GM12875 (cell line): ENCODE data around the gene CRYGA.

Experiments
- H3K4me3 ChIP-seq: one replicate; pipeline ENCODE4 v1.5.1; 2011; ENCODE audit warnings: low read depth, low read length, control low read depth
- CTCF ChIP-seq: IDR thresholded peaks from 2 replicates; pipeline ENCODE4 v1.5.1; 2011; ENCODE audit warnings: low read depth, mild to moderate bottlenecking, control low read depth, inconsistent platforms, low read length, moderate library complexity, borderline replicate concordance; ENCODE audit not compliant: insufficient read depth

CRYGA gene

GRCh38 chr2:208135794-208136715 lies 27.3 kb downstream of the CRYGA start:
- no peak for TF ChIP-seq CTCF
- no peak overlapping the region for H3K4me3 ChIP-seq

DNA sequence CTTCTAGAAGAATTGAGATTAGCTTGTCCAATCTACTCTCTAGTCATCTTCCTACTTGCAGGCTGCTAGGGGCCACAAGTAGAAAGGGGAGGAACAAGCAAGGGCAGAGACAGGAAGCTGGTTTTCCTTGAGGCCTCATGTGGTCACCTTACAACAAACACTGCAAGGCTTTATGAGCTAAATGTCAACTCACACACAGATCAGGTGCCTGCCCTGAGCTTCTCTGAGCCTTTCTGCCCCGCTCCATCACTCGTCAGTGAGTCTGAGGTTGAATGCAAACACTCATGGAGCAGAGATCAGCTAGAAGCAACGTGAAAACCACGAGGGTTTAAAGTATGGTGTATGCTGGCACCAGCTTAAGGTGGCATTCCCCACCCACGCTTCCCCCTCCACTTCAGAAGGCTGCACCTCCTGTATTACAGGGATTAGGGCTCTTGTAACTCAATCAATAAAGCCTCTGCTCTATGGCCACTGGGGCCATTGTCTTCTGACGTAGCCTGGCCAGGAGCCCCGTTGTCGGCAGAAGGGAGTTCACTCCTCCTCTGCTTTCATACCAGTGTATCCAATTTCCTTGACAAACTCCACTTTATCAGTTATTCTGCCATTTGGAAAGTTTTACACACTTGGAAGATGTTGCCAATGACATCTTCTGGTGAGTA lies 28.3 kb downstream of the CRYGA start:
- H3K4me3 ChIP-seq: no peak overlapping the region
- no peak for TF ChIP-seq CTCF

DNA sequence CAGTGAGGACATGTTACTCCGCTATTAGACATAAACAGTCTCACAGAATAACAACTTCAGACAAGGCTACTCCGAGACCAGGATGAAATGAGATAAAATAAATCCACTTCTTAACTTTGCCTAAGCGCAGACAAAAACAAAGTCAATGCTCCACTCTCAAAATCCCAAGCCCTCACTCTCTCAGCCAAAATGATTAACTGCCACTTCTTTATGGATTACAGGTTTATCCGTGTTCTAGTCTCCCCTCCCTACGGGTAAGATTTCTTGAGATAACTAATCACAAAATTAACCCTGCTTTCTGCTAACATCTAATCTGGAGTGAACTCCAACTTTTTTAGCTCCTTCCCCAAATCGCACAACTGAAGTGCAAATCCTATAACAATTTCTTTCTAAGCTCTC lies 32.7 kb downstream of the CRYGA start:
- no peak for TF ChIP-seq CTCF
- no peak overlapping the region for H3K4me3 ChIP-seq

DNA sequence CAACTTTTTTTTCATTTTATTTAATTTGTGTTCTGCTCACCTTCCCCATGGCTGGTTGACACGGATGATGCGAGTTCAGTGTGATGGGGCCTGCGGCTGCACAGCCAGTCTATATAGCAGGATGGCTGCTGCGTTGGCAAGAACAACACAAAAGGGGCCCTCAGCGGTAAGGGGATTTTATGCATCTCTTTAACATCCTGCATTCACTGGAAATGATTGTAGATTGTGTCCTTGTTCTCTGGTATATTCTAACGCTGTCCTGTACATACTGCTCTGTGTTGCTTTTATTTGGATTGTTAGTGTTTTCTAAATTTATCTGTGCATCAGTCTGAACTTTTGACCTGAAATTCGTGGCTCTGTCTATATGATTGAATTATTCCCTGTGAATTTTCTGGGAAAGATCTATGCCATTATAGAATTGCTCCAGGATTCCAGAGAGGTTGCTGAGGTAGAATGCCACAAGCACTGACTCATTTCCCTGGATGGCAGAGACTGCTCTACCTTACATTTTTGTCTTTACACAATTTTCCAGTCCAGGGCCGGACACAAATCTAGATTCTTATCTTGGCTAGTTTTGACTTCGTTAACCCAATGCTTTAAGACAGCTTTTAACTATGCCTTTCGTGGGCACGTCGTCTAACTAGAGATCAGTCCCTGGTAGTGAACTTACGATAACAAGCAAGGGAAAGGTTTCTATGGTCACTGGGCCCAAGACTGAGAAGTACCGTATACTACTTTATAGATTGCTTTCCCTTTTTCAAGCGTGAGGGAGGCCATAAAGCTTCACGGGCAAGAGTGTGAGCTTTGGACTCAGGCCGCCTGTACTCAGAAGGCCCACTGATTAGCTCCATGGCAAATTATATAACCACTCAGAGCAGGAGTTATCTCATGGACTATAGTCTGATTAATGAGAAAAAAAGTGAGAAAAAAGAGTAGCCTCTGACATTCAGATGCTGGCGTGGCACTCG lies 33.4 kb downstream of the CRYGA start, which contains the start of gene CRYGC:
TSS of gene CRYGC (minus strand) at position 85 of the 968 bp plus-strand sequence. CDS start at position 49, 36 bp downstream.
- no peak within 1 kb of the TSS for H3K4me3 ChIP-seq
- no peak for TF ChIP-seq CTCF

DNA sequence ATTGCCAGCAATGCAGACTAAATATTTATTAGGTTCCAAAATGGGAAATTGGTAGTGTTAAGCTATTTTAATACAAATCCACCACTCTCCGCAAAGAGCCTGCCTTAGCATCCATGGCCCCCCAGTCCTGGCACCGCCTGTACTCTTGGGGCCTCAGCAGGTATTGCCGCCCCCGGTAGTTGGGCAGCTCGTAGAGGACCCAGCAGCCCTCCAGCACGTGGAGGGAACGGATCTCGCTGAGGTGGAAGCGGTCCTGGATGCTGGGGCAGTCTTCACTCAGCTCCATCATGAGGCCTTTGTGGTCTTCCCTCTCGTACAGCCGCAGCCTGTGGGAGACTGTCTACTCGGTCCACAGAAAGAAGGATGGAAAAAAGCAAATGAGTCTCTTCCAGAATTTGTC lies 35.3 kb downstream of the CRYGA start:
- H3K4me3 ChIP-seq: no peak overlapping the region
- TF ChIP-seq CTCF: no peak

GRCh38 chr2:208127090-208127489 lies 36.3 kb downstream of the CRYGA start:
- no peak overlapping the region for H3K4me3 ChIP-seq
- no peak for TF ChIP-seq CTCF
